HG03064 (cell line): ENCODE data around the gene SMAD2.

Experiments used
- ATAC-seq: cut with Tn5 transposase; IDR thresholded peaks from one replicate; pipeline ENCODE4 v1.9.1; 2021; ENCODE audit warnings: low read depth; ENCODE audit not compliant: unreplicated experiment

Gene SMAD2

DNA sequence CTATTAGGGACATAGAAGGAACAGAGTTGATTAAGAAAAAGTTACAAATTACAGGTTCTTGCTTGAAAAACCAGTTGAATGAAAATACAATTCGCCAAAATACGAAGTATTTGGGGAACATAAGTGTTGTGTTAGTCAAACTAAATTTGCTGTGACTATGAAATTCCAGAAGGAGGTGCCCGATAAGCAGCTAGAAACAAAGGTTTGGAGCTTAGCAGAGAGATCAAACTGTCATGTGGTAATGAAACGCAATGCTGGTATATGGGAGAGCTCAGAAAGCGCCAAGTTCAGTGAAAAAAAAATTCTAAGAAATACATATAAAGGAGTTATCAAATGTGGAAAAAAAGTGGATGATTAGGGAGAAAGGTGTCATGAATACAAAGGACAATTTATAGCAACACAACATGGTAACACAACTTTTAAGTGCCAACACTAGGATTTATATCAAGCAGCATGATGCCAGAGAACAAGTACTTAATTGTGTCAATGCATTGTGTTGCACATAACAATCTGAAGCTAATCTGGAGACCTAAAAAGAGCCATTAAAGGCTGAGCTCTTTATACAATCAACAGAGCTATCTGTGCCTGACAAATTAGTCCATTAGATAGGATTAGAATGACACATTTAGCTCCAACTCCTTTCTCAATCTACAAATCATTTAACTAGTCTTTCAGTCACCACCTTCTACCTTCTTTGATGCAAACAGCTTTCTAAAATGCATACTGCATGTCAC, 31.2 kb downstream of the SMAD2 start:
- no peak for ATAC-seq

DNA sequence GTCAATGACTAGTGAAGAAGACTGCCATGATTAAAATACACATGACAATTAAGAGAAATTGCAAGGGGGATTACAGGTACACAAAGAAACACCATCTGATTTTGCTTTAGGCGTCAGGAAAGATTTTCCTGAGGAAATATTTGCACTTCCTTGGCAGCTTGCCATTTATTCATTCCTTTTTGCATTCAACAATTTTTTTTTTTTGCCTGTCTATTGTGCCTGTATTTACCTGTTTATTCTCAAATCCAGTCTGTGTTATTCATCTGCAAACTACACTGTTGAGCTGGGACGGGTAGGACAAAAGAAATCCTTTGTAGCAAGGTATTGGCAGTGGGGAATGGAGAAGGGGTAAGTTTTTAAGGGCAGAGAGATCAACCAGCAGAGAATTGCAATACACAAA, 31.8 kb downstream of the SMAD2 start:
- no peak for ATAC-seq

DNA sequence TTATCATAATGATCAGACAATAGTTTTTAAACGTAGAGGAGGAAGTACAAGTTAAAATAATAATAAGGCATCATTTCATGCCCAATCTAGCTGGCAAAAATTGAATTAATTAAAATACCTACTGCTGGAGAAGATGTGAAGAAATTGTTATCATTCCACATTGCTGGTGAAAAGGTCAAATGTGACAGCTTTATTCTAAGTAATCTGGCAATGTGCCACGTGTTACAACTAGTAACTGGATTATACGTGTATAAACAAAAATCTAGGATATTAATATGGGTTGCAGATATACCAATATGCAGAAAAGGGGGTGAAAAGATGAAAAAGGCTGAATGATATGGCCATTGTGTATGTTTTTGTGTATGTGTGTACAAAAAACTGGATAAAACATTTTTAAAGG, 32.4 kb downstream of the SMAD2 start:
- no peak for ATAC-seq

DNA sequence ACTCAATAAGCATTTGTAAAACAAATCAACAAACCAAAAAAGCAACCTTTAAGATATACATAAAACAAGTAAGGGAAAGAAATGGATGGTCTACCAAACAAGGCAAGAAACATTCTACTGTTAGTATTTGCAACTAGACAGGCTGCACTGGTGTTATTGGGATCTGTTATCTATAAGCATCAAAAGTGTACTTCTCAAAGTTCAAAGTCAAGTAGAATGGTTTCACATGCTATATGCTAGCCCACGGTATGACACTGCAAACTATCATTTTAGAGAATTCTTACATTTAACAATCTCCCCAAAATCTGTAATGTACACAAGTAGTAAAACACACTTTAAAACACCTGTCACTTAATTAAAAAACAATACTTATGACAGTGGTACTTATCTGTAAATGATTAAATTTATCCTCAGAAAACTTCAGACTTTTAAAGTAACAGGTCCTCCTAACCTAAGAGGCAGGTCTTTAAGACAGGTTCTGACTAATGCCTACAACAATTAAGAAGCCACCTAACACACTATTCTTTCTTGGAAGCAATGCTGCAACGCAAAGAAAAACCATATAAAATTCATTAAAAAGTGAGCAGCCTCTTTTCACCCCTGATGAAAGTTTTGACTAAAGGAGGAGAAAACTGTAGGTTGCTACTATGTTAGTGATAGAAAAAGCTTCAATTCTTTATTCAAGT, 34.8 kb downstream of the SMAD2 start:
- no peak for ATAC-seq

DNA sequence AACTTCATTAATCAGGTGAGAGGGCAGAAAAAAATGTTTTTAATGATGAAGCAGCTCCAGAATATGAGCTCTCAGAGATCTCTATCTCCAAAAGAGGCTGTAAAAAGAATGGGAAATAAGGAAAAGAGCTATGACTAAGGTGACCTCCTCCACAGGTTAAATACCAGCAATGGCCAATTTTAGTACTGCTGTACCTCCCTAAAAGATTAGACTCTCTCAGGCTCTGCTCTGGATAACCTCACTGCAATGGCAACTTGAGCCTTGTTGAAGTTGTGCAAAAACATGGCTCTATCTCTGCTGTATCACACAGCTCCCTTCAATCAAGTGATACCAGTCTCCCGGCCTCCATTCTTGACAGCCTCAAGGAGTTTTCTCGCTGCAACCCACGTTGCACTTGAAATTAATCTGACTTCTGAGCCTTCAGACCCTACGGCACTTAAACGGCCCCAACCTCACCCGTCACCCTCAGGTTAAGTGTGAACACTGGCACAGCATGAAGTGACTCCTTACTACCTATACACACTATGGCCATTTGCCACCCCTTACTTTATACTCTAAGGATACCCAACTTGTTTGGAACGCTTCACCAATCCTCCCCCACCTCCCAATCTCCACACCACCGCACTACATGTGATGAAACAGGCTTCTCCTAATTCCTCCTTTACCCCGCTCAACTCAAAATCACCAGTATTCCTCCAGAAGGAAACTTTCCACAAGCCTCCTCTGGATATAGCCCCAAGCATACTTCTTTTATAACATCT, 36.3 kb downstream of the SMAD2 start:
- no peak for ATAC-seq

DNA sequence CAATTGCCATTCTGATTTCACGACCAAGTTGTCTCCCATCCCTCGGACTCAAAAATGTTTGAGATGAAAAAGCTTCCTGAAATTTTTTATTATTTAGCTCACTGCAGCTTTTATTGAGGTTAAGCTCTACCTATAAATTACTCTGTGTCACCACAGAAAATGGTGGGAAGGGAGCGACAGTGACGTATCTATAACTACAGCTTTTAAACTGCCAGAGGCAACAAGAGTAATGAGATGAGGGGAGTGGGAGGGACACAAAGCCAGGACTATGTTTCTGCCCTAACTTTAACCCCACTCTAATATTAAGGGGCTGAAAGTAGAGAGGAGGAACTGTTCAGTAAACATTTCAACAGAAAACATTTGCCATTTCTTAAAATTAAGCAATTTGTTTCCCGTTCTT, 37.4 kb downstream of the SMAD2 start:
- ATAC-seq: no peak

DNA sequence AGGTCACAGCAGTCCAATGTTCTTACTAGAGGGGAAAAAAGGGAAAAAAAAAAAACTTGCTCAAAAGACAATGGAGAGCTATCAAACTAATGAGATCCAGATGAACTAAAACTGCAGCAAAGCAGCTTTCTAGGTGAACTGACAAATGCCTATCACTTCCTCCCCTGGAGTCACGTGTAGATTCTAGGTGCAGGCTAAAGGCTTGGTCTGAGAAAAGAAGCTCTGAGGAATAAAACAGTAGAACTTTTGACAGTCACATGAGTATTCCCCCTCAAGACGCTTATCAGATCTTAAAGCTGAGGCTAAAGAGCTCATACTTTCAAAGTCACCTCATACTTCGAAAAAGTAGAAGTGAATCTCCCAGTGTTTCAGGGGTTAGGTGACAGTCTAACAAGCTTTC, 42.3 kb downstream of the SMAD2 start:
- ATAC-seq: no peak

DNA sequence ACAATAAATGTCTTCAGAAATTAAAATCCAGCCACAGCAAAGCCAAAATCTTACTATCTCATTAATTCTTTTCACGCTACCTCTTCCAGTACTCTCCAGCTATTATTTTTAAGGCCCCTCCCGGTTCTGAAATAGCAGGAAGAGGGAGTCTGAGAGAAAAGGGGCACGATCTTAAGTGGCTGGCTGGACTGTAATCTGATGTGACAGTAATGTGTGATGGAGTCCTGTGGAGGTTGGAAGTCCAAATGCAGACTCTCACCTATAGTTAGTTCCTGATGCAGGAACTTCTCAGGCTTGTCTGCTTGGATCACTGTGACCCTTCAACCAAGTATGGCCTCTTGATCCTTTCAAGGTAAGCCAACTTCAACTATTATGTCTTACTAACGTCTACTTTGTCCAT, 43.2 kb downstream of the SMAD2 start:
- no peak for ATAC-seq

DNA sequence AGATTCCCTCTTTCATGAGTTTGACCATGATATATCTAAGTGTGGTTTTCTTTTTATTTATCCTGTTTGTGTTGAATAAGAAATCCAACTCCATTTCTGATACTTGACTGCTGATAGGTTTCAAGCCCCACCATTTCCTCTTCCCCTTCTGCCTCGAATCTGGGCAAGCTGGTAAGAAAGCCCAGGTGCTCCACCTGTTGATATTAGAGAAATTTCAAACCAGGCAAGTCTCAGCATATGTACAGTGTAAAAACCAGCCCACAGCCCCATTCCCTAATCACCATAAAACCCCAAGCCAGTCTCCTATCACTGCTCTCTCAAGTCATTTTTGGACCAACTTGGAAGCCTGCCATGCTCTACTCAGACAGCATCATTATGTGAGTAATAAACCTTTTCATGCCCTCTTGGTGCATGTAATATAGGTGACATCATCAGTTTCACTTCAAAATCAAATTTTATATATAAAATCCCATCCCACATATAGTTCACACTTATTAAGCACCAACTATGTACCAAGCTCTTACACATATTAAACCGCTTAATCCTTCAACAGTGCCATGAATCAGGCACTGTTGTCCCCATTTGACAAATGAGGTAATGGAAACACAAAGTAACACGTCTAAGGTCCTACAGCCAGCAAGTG, 46.6 kb downstream of the SMAD2 start:
- no peak for ATAC-seq

DNA sequence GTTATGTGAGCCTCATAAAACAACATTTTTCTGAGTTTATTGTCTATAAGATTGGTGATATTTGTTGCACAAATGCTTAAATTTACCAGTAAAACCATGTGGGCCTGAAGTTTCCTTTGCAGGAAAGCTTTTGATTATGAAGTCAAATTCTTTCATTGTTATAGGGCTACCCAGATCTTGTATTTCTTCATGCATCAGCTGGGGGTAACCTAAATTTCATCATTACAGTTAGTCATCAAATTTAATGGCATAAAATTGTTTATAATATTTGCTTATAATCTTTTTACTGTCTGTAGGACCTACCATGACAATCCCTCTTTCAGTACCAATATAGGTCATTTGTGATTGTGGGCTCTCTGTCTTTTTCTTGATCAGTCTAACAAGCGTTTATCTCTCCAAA, 47.8 kb downstream of the SMAD2 start:
- no peak for ATAC-seq

DNA sequence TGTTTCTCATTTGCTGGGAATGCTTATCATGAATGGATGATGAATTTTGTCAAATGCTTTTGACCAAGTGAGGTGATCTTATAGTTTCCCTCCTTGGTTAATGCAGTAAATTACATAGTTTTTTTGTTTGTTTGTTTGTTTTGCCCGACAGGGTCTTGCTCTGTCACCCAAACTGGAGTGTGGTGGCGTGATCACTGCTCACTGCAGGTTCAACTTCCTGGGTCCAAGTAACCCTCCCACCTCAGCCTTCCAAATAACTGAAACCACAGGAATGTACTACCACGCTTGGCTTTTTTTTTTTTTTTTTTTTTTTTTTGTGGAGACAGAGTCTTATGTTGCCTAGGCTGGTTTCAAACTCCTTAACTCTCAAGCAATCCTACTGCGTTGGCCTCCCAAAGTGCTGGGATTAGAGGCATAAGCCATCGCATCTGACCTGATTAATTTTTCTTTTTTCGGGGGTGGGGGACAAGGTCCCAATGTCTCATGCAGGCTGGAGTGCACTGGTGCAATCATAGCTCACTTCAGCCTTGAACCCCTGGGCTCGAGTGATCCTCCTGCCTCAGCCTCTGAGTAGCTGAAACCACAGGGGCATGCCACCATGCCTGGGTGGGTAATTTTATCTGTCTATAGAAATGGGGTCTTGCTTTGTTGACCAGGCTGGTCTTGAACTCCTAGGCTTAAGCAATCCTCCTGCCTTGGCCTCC, 48.6 kb downstream of the SMAD2 start:
- no peak for ATAC-seq

DNA sequence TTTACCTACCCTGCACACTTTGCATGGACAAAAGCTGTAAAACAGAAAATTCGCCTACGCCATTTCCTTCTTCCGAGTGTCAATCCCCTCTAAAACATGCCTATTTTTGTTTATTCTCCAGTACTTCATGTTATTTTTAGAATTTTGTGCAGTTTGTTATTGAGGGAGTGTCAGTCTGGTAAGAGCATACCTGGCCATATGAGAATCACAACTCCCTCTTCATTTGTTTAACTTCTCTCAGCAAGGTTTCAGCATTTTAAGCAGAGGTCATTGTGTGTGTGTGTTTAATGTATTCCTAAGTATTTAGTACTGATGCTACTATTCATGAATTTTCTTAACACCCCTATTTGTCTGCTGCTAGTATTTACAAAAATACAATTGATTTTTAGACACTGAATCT, 49.4 kb downstream of the SMAD2 start:
- no peak for ATAC-seq

DNA sequence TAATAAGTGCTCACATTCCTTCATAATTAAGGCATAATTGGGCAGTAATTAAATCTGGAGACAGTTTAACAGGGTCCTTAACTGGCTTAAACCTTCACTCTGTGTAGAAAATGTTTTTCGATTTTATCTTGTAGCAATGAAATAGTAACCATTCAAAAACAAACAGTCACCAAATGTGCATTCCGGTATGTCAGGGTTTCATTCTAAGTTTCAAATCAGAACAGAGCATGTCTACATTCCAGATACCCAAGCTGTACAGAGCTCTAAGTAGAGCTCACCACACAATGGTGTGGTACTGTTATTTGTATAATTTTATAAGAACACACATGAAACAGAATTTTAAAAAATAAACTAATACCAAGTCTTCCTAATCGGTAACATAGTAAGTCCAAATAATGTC, 52.6 kb downstream of the SMAD2 start:
- ATAC-seq: no peak

DNA sequence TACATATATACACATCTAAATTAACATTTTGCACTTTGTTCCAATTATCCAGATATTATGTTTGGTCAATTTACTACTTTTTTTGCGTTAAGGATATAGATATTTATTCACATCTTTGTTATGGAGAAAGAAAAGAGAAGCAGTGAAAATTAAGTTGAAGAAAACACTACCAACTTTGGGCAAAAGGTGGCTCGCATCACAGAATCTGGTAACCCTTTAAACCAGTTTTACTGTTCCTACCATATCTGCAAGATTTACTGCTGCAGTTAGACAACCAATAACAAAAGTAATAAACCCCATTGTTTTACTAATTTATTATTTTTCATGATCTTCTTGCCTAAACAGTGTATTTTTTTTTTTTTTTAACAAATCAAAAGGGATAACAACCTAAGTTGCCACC, 53.6 kb downstream of the SMAD2 start:
- ATAC-seq: no peak

DNA sequence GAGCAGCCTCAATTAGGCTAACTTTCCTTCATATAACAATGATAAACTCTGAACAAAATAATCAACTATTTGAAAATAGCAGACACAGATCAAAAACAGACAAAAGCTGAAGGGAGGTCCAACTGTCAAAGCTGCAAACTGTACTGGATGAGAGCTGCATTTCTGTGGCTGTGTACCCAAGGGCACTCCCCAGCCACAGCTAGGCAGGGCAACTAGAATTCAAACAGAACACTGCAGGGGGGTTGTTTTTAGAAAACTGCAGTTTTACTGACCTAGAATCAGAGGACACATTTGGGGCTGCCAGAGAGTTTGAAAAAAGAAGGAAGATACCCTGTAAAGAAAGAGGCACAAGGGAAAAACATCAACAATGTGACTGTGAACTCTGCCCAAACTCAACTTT, 56.8 kb downstream of the SMAD2 start:
- no peak for ATAC-seq

DNA sequence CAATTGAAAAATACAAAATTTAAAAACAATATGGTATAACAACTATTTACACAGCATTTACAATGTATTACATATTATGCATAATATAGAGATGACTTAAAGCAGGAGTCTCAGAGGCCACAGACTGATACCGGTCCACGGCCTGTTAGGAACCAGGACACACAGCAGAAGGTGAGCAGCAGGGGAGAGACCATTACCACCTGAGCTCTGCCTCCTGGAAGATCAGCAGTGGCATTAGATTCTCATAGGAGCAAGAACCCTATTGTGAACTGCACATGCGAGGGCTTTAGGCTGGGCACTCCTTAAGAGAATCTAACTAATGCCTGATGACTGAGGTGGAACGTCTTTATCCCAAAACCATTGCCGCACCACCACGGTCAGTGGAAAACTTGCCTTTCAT, 58.0 kb downstream of the SMAD2 start:
- ATAC-seq: no peak

DNA sequence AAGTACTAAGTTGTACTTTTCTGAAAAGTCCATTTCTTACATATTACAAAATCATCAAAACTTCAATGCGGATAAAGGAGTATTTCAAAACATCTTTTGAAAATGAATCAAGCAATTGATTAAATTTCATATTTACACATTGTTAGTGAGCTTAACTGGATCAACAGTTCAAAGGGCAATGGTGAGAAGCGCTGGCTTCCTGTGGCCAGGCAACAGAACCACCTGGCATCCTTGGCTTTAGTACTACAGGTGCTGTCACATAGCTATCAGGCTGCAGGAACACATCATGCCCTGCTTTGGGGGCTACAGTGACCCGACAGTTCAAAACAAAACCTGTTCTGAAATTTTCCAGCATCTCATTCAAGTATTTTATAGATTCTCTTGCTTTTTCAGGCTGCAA, 59.2 kb downstream of the SMAD2 start:
- ATAC-seq: no peak

DNA sequence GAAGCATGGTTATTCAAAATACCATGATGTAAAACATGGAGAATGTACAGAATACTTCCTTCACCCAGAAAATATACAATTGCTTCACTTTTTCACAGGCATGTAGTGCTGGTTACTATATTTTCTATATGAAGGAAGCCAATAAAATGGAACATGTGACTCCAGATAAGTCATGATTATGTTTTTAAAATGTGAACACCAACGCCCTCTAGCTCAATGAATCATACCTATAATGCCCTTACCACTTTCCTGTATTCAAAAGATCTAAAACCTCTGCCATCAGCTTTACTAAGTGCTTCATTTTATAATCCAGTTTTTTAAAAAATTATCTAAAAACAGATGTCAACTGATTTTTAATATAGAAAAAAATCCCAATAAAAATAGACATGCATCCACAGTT, 59.9 kb downstream of the SMAD2 start:
- no peak for ATAC-seq

DNA sequence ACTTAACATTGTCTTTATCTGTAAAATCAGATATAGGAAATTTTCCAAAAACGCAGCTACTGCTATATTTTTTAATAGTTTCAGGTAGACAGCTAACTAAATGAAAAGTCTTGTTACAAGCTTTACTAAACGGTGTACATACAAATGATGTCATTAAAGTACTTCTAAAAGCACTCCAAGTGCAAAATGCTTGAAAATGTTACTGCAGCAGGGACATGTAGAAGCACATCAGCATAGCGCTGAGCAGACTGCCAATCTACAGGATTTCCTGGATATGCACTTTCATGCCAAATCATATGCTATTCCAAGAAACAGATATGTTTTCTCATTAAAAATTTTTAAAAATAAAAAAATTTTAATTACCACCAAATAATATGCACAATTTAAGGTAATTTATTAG, 61.7 kb downstream of the SMAD2 start:
- no peak for ATAC-seq

DNA sequence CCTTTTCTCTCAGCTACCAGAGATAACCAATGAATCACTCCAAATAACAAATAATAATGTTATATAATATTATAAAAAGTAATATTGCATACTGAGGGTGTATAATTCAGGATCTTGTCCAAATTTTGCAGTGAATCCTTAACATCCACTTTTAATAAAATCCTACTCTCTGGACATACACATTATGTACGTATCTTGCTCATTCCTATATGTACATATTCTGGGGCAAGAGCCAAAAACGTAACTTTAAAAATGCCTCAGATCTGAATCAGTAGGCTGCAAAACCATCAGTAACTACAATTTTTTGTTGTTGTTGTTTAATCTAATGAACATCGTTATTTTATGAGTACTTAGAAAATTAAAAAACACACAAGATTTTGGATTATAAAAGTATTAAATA, 65.3 kb downstream of the SMAD2 start:
- no peak for ATAC-seq

DNA sequence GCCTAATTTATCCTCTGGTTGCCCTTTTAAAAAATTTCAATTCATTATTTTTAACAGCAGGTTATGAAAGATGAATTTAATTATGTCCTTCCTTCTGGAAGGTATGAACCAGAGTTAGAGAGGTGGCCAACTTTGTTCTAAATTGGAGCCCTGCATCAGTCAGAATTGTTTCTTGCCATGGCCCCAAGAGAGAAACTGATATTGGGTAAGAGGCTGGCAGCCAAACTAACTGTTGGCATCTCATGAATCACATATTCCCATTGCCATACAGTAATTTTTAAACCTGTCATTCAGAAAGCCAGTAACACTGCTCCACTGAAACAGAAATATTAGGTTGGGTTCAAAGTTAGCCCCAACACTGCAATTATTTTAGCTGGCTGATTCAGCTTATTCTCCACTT, 67.4 kb downstream of the SMAD2 start:
- ATAC-seq: no peak
